Aorta (tissue), 5 donors: ENCODE results near the gene PSMD14. TPM values are rescaled to one million over a fixed set of nuclear protein-coding genes. Genes with fewer than 3 reads are reported as not detected.

Experiments
- ATAC-seq: fragments of 200-7000 bp; cut with Tn5 transposase; one replicate; pipeline ENCODE4 v1.9.1; 2022; ENCODE audit warnings: moderate library complexity; ENCODE audit not compliant: low FRiP score
- DNase-seq, 2 donors: peaks; one replicate each; pipeline ENCODE4 v3.0.0-alpha.2; 2020
- H3K27ac ChIP-seq, 2 donors: one replicate each; pipeline ENCODE4 v1.5.1; 2013; ENCODE audit warnings: low read length in 2 of 2, mild to moderate bottlenecking in 2 of 2, moderate library complexity in 2 of 2, control low read depth in 1 of 2, inconsistent platforms in 1 of 2, low read depth in 1 of 2
- H3K27me3 ChIP-seq, 2 donors: one replicate each; pipeline ENCODE4 v1.6.1; 2013; ENCODE audit warnings: control low read depth in 1 of 2, low read length in 1 of 2, mild to moderate bottlenecking in 1 of 2, moderate library complexity in 1 of 2; ENCODE audit not compliant: insufficient read depth in 2 of 2, control insufficient read depth in 1 of 2
- H3K36me3 ChIP-seq, 2 donors: one replicate each; pipeline ENCODE4 v1.6.1; 2013; ENCODE audit warnings: control low read depth in 1 of 2, low read length in 1 of 2, mild to moderate bottlenecking in 1 of 2; ENCODE audit not compliant: insufficient read depth in 2 of 2, control insufficient read depth in 1 of 2
- H3K4me1 ChIP-seq, 2 donors: one replicate each; pipeline ENCODE4 v1.6.1; 2013; ENCODE audit warnings: low read length in 2 of 2, control low read depth in 1 of 2, mild to moderate bottlenecking in 1 of 2, moderate library complexity in 1 of 2; ENCODE audit not compliant: insufficient read depth in 2 of 2, control insufficient read depth in 1 of 2
- H3K4me3 ChIP-seq, 2 donors: one replicate each; pipeline ENCODE4 v1.5.1; 2013; ENCODE audit warnings: low read length in 2 of 2, control low read depth in 1 of 2, mild to moderate bottlenecking in 1 of 2
- H3K9me3 ChIP-seq: one replicate; pipeline ENCODE4 v1.6.1; 2013; ENCODE audit warnings: mild to moderate bottlenecking, low read length; ENCODE audit not compliant: control insufficient read depth
- WGBS, 2 donors: extraction: QIAGEN DNeasy Blood & Tissue Kit; methylation state at CpG; one replicate each; pipeline ENCODE4 v1.1.7; 2013; 5-methylcytosine and 5-hydroxymethylcytosine counted together
- intact Hi-C, 2 donors: fragments of 100-400 bp; cut with DNase I; formaldehyde crosslinking; loops; one replicate each; pipeline versions ENCODE4 v1.14.2 to v1.15.0; 2022
- polyA plus RNA-seq, 2 donors: library from polyadenylated mRNA; stranded (reverse); fragments of 200-250 nt; gene quantifications; one replicate each; pipeline ENCODE4 v1.2.3, GENCODE V29; 2013
- total RNA-seq, 2 donors: library from RNA; stranded (reverse); fragmentation: NEBNext Ultra II Directional; extraction: Animal tissue kit (Norgen Biotek cat#: 25700); gene quantifications; one replicate each; pipeline ENCODE4 v1.2.1, GENCODE V29; 2021
- donor health status: healthy with polysubstance abuse.
- donor health status: Bipolar disorder and iron deficiency.
- donor health status: DM: no; HTN: no; CAD: no.
- donor health status: DM: no; HTN: no; CAD: no.
- donor health status: DM: yes; HTN: yes; CAD: no.

Gene PSMD14
- total and polyA plus RNA-seq, 4 donors = 21.0 to 47.7 (median 29.4) TPM

DNA sequence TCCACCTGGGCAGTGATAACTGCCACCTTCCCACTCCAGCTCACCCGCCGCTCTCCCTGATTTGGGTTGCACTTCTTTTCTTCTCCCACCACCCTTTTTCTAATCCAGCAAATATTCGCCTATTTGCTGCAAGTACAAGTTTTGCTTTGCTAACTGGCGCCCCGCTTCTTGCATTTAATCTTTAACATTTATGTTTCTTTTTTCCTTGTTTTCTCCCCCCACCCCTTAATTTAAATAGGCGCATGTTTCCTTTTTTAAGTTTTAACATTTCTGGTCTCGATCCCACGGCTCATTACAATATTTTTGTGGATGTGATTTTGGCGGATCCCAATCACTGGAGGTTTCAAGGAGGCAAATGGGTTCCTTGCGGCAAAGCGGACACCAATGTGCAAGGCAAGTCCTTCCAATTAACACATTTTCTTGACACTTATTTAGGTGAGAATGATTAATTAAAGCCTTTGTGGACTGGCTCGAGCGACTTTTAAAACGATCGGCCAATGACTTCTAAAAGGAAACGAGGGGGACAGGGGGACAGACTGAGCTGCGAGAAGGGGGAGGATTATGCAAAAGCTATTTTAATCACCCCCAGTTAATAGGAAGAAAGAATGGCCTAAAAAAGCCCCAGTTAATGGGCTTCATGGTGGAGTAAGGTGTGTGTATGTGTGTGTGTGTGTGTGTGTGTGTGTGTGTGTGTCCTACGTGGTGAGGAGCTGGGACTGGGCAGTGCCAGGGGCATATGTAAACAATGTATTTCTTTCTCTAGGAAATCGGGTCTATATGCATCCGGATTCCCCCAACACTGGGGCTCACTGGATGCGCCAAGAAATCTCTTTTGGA lies 109.4 kb downstream of the PSMD14 start:
- H3K27me3 ChIP-seq = no peaks in the 10 kb centered on the region
- no peak overlapping the region for H3K27ac ChIP-seq
- H3K36me3 ChIP-seq = no peaks in the 10 kb centered on the region
- ATAC-seq = no peak
- intact Hi-C loops = no loop called here
- H3K9me3 ChIP-seq = no peaks in the 10 kb centered on the region
- DNase-seq = no peak
- no peaks in the 10 kb centered on the region for H3K4me1 ChIP-seq
- no peak overlapping the region for H3K4me3 ChIP-seq
- WGBS, 2 donors = 26 to 27% methylated on average over 21 of the region's 21 CpGs

DNA sequence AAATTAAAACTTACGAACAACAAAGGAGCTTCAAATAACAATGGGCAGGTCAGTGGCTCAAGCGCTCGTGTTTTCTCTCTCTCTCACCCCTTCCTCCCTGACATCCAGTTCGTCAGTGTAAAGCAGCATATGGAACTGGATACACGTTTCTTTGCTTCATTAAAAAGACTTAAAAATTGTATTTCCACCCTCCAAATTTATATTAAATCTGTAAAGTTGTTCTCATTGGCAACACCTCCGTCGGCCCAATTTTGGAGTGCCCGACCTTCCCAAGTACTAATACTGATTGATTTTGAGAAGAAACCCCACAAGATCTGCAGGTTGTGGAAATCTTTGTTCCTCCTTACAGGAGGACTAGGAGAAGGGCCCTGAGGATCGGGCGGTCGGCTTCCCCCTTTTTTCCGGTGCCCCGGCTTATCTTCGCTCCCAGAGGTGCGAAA lies 110.1 kb downstream of the PSMD14 start:
- H3K9me3 ChIP-seq = no peaks in the 10 kb centered on the region
- DNase-seq (no peak), ATAC-seq (no peak)
- H3K27ac ChIP-seq = no peak overlapping the region
- intact Hi-C loops = no loop called here
- peaks cover 0 to 1% of the 10 kb centered on the region in 2 donors for H3K27me3 ChIP-seq
- H3K4me3 ChIP-seq = no peak overlapping the region
- H3K4me1 ChIP-seq = no peaks in the 10 kb centered on the region
- WGBS, 2 donors = 8 to 10% methylated on average over 15 of the region's 15 CpGs
- H3K36me3 ChIP-seq = no peaks in the 10 kb centered on the region

DNA sequence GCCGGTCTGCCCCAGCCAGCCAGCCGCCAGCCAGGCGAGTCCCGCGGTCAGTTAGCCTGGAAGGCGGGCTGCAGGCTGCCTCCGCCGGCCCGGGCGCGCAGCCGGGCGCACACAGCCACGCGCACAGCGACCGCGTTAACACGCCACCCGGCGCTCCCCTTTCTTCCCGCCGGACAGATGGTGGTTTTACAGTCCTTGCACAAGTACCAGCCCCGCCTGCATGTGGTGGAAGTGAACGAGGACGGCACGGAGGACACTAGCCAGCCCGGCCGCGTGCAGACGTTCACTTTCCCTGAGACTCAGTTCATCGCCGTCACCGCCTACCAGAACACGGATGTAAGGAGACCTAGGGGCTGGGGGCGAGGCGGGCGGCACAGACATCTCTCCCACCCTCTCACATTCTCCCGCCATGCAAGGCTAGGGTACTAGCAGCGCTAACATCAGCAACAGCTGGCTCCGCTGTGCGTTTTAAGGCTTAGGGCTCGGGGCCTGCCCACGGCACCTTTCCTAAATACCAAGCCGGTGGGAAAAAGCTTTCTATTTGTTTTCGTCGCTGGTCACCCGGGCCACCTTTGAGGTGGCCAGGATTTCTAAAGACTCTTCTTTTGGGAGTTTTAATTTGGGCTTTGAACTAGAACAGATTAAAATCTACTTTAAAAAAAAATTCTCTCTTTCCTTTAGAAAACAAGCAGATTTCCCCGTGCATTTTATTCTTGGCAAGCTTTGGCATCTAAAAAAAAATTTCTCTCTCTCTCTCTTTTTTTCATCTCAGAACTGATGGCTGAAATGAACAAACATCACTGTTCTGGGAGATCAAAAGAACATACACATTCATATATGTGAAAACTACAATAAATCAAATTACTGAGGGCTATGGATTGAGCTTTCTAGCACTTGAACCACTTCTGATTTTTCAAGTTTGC lies 110.8 kb downstream of the PSMD14 start:
- H3K36me3 ChIP-seq = no peaks in the 10 kb centered on the region
- H3K4me1 ChIP-seq = no peaks in the 10 kb centered on the region
- ATAC-seq (no peak), DNase-seq (no peak)
- WGBS, 2 donors = 9 to 10% methylated on average over 48 to 49 of the region's 49 CpGs
- no peak overlapping the region for H3K27ac ChIP-seq
- intact Hi-C loops = no loop called here
- no peak overlapping the region for H3K4me3 ChIP-seq
- H3K9me3 ChIP-seq = no peaks in the 10 kb centered on the region
- H3K27me3 ChIP-seq = peaks cover 0 to 1% of the 10 kb centered on the region in 2 donors

DNA sequence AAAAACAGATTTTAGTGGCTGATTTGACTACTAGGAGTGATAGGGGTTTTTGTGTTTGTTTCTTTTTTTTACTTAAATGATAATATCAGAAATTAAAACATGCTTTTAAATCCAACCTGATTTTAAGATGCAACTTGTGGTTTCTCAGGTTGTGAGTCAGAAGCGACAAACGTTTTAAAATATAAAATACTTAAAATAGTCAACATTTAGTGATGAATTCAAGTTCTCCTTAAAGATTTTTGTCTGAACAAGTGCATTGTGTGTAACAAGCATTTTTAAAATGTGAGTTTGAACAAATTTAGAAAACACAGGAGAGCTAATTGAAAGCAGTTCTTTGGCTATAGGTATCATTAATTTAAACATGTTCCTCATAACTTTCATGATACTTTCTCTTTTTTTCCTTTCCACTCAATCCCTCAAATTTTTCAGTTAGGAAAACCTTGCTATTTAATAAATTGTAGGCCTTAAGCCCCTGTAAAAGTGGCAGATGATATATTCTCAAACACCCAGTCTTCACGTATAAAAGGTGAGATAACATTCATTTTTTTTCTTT lies 111.5 kb downstream of the PSMD14 start:
- intact Hi-C loops = no loop called here
- H3K4me1 ChIP-seq = no peaks in the 10 kb centered on the region
- no peaks in the 10 kb centered on the region for H3K9me3 ChIP-seq
- no peak overlapping the region for H3K4me3 ChIP-seq
- no peaks in the 10 kb centered on the region for H3K36me3 ChIP-seq
- DNase-seq (no peak), ATAC-seq (no peak)
- peaks cover 0 to 1% of the 10 kb centered on the region in 2 donors for H3K27me3 ChIP-seq
- no peak overlapping the region for H3K27ac ChIP-seq
- 90 to 91% methylated on average over 3 of the region's 3 CpGs for WGBS, 2 donors

DNA sequence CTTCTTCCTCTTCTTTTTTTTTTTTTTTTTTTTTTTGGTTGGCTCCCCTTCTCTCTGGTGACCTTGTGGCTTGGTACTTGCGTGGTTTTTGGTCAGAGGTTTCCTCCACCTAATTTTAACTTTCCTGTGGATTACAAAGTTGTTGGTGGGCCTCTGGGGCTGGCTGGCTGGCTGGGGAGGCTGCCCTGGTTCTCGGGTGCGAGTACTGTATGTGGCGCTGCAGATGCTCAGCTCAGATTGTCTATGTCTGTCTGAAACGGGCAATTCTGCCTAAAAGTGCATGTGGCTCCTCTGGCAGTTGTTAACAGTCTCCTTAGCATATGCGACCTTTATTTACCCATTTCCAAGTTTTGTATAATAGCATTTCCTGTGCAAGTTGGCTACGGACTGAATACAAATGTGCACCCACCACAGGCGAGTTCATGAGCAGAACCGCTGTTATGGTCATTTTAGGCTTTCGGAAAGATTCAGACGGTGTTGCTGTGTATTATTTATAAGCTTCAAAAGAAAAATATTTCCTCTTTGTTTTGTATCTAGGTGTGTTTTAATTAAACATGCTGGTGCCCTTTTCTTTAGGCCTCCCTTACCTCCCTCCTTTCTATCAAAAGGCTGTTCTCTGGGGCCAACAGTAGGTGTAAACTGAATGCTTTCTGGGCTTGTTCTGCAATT lies 112.3 kb downstream of the PSMD14 start:
- DNase-seq (no peak), ATAC-seq (no peak)
- H3K27me3 ChIP-seq = peaks cover 0 to 1% of the 10 kb centered on the region in 2 donors
- H3K27ac ChIP-seq = no peak overlapping the region
- H3K9me3 ChIP-seq = no peaks in the 10 kb centered on the region
- no peaks in the 10 kb centered on the region for H3K4me1 ChIP-seq
- no peak overlapping the region for H3K4me3 ChIP-seq
- 82 to 88% methylated on average over 11 of the region's 11 CpGs for WGBS, 2 donors
- intact Hi-C loops = no loop called here
- no peaks in the 10 kb centered on the region for H3K36me3 ChIP-seq

DNA sequence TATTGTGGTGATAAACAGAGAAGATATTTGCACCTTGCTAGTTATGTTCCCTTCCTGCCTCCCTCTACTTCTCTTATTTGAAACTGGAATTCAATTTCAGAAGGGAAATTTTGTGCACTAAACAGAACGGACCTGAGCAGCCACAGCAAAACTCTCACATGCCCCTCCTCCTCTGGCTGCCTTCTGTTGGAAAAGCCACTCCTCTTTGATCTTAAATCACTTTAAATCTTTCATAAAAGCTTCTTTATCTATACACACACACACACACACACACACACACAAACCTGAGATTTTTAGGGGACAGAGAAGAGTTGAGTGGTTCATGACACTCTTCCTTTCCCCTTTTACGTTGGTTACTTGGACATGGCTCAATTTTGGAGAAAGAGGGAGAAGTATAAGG lies 113.5 kb downstream of the PSMD14 start:
- Histone ChIP-seq H3K36me3 (no peaks in the 10 kb centered on the region), H3K27me3 (peaks cover 0 to 3% of the 10 kb centered on the region in 2 donors), H3K4me1 (no peaks in the 10 kb centered on the region), H3K4me3 (no peak overlapping the region), H3K9me3 (peaks cover 1% of the 10 kb centered on the region), H3K27ac (no peak overlapping the region)
- DNase-seq (no peak), ATAC-seq (no peak)
- WGBS, 2 donors = 63 to 76% methylated on average over 2 of the region's 2 CpGs
- intact Hi-C loops = no loop called here

DNA sequence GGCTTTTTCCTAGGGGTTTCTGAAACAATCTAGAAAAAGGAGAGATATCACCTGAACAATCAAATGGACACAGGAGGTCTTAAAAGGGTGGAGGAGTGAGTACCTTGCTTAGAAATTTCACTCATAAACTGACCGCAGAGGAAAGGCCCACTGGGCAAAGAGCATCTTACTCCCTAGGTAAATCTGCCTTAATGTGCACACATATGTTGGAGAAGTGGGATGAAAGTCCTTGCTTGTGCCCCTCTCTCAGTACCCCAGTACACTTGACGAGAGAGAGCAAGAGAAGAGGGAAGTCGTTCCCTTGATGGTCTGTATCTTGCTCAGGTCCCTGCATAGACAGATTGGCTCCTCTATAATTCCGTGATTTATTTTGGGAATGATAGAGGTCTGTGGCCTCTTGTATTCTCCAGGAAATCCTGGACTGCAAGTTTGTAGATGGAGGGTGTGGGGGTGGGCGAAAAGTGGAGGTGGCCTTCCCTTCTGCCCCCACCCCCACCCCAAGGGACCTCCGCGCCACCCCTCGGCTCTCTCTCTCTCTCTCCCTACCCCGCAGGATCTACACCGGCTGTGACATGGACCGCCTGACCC lies 114.7 kb downstream of the PSMD14 start:
- H3K4me3 ChIP-seq = no peak overlapping the region
- H3K36me3 ChIP-seq = no peaks in the 10 kb centered on the region
- intact Hi-C loops = no loop called here
- ATAC-seq (no peak), DNase-seq (no peak)
- H3K4me1 ChIP-seq = no peaks in the 10 kb centered on the region
- WGBS, 2 donors = 46 to 56% methylated on average over 11 of the region's 11 CpGs
- peaks cover 1% of the 10 kb centered on the region for H3K9me3 ChIP-seq
- no peak overlapping the region for H3K27ac ChIP-seq
- peaks cover 0 to 3% of the 10 kb centered on the region in 2 donors for H3K27me3 ChIP-seq
